Measurements from ENCODE around the gene PTBP1. TPM values are rescaled to one million over a fixed set of nuclear protein-coding genes. Genes with fewer than 3 reads are reported as not detected.
A peak's percentile ranks its signal among the peaks of the same experiment; 100 is the strongest.

The PTBP1 gene
- total and polyA plus RNA-seq, 2 of the 13 experiments (the other 11 are each of a cell fraction or from before 2014, with no cell fraction given): 195 to 288 TPM

DNA sequence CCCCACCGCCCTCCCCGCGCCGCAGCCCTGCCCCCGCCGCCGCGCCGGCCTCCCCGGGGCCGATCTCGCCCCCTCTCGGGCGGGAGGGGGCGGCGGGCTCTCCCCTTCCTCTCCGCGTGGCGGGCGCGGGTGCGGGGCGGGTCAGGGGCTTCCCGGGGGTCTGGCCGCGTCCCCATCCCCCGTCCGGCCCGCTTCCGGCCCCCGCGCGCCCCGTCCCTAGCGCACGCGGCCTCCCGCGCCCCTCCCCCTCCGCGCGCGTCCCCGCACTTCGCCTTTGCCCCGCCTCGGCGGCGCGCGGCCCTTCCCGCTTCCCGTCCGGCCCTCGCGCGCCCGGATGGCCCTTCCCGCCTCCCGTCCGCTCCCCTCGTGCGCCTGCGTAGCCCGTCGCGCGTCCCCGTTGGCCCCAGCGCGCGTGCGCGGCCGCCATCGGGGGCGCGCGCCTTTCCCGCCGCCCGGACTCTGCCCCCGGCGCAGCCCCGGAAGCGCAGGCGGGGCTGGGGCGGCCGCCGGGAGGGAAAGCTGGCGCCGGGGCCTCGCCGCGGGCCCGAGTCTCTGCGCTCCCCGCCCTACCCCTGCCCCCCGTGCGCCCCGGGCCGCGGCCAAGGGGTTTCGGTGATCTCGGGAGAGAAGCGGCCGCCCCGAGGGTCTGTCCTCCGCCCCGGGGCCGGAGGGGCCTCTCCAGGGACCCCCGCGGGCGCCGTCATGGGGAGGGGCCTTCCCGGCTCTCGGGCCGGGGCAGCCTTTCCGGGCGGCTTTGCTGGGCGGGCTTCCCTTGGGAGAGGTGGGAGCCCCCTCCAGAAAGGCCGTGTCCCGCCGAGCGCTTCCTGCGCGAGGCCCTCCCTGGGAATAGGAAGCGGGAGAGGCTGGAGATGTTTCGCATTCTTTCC is 519 bp downstream of the PTBP1 start (continued):
- TF ChIP-seq, protein P1, sequence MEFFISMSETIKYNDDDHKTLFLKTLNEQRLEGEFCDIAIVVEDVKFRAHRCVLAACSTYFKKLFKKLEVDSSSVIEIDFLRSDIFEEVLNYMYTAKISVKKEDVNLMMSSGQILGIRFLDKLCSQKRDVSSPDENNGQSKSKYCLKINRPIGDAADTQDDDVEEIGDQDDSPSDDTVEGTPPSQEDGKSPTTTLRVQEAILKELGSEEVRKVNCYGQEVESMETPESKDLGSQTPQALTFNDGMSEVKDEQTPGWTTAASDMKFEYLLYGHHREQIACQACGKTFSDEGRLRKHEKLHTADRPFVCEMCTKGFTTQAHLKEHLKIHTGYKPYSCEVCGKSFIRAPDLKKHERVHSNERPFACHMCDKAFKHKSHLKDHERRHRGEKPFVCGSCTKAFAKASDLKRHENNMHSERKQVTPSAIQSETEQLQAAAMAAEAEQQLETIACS (CRISPR knock-in tag; IDR thresholded peaks at IDR 0.05): peak; percentile 93
- TF ChIP-seq ZBTB7A (CRISPR knock-in tag; IDR thresholded peaks at IDR 0.05): no peak
- TF ChIP-seq NRL (CRISPR knock-in tag; IDR thresholded peaks at IDR 0.05; ENCODE audit: borderline replicate concordance): no peak
- TF ChIP-seq, protein P2, sequence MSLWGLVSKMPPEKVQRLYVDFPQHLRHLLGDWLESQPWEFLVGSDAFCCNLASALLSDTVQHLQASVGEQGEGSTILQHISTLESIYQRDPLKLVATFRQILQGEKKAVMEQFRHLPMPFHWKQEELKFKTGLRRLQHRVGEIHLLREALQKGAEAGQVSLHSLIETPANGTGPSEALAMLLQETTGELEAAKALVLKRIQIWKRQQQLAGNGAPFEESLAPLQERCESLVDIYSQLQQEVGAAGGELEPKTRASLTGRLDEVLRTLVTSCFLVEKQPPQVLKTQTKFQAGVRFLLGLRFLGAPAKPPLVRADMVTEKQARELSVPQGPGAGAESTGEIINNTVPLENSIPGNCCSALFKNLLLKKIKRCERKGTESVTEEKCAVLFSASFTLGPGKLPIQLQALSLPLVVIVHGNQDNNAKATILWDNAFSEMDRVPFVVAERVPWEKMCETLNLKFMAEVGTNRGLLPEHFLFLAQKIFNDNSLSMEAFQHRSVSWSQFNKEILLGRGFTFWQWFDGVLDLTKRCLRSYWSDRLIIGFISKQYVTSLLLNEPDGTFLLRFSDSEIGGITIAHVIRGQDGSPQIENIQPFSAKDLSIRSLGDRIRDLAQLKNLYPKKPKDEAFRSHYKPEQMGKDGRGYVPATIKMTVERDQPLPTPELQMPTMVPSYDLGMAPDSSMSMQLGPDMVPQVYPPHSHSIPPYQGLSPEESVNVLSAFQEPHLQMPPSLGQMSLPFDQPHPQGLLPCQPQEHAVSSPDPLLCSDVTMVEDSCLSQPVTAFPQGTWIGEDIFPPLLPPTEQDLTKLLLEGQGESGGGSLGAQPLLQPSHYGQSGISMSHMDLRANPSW (CRISPR knock-in tag; IDR thresholded peaks at IDR 0.05; ENCODE audit: borderline replicate concordance): no peak
- no peak for TF ChIP-seq MXD4 (CRISPR knock-in tag; IDR thresholded peaks at IDR 0.05)
- TF ChIP-seq FOXA1 (IDR thresholded peaks at IDR 0.05): no peak
- no peak for TF ChIP-seq FOXA1 (CRISPR knock-in tag; IDR thresholded peaks at IDR 0.05)
- TF ChIP-seq NFYC (CRISPR knock-in tag; IDR thresholded peaks at IDR 0.05): no peak
- no peak for TF ChIP-seq ZFP36L2 (CRISPR knock-in tag; IDR thresholded peaks at IDR 0.05)
- TF ChIP-seq ARID2 (CRISPR knock-in tag; IDR thresholded peaks at IDR 0.05; ENCODE audit: borderline replicate concordance): no peak; the same call in 1 of the 2 replicates
- no peak for TF ChIP-seq JUND (CRISPR knock-in tag; IDR thresholded peaks at IDR 0.05)
- TF ChIP-seq ZNF431 (CRISPR knock-in tag; IDR thresholded peaks at IDR 0.05; ENCODE audit: borderline replicate concordance, low read depth): no peak
- TF ChIP-seq DNMT3B (CRISPR knock-in tag; conservative IDR thresholded peaks at IDR 0.05): no peak
- no peak for TF ChIP-seq MEIS2 (CRISPR knock-in tag; IDR thresholded peaks at IDR 0.05)
- TF ChIP-seq, protein P3, sequence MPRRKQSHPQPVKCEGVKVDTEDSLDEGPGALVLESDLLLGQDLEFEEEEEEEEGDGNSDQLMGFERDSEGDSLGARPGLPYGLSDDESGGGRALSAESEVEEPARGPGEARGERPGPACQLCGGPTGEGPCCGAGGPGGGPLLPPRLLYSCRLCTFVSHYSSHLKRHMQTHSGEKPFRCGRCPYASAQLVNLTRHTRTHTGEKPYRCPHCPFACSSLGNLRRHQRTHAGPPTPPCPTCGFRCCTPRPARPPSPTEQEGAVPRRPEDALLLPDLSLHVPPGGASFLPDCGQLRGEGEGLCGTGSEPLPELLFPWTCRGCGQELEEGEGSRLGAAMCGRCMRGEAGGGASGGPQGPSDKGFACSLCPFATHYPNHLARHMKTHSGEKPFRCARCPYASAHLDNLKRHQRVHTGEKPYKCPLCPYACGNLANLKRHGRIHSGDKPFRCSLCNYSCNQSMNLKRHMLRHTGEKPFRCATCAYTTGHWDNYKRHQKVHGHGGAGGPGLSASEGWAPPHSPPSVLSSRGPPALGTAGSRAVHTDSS (CRISPR knock-in tag; conservative IDR thresholded peaks at IDR 0.05): no peak
- peak; percentile 94 for TF ChIP-seq AGO2 (optimal IDR thresholded peaks at IDR 0.05; ENCODE audit: low read depth, low read length)
- TF ChIP-seq, protein P4, sequence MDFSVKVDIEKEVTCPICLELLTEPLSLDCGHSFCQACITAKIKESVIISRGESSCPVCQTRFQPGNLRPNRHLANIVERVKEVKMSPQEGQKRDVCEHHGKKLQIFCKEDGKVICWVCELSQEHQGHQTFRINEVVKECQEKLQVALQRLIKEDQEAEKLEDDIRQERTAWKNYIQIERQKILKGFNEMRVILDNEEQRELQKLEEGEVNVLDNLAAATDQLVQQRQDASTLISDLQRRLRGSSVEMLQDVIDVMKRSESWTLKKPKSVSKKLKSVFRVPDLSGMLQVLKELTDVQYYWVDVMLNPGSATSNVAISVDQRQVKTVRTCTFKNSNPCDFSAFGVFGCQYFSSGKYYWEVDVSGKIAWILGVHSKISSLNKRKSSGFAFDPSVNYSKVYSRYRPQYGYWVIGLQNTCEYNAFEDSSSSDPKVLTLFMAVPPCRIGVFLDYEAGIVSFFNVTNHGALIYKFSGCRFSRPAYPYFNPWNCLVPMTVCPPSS (IDR thresholded peaks at IDR 0.05): no peak
- no peak for TF ChIP-seq HOMEZ (CRISPR knock-in tag; IDR thresholded peaks at IDR 0.05; ENCODE audit: low read depth)
- TF ChIP-seq MEF2D (CRISPR knock-in tag; IDR thresholded peaks at IDR 0.05): no peak
- TF ChIP-seq CCAR2 (optimal IDR thresholded peaks at IDR 0.05; ENCODE audit: low read depth, low read length): no peak
- TF ChIP-seq NR2C2 (CRISPR knock-in tag; IDR thresholded peaks at IDR 0.05; ENCODE audit: borderline replicate concordance): no peak
- TF ChIP-seq HNRNPLL (IDR thresholded peaks at IDR 0.05; ENCODE audit: low read depth, low read length, poor library complexity, severe bottlenecking): peak; percentile 19
